Measurements from ENCODE around the gene PCDHGA8. TPM values are rescaled to one million over a fixed set of nuclear protein-coding genes. Genes with fewer than 3 reads are reported as not detected.

The PCDHGA8 gene
- total and polyA plus RNA-seq, 2 of the 13 experiments (the other 11 are each of a cell fraction or from before 2014, with no cell fraction given), result 0.05 to 0.29 TPM

- WGBS (ENCODE audit: low lambda C conversion rate), result 58% methylated on average over 13 of the region's 15 CpGs
- in situ Hi-C loops (cut with HindIII; ENCODE audit: extremely low pct_ligation_motif_present, low pct_unique_long_range_greater_than_20kb), result no loop called here
- TF ChIP-seq TARDBP (CRISPR knock-in tag; IDR thresholded peaks at IDR 0.05), result no peak
- TF ChIP-seq AGO2 (optimal IDR thresholded peaks at IDR 0.05; ENCODE audit: low read depth, low read length), result no peak
- TF ChIP-seq ZFP1 (CRISPR knock-in tag; IDR thresholded peaks at IDR 0.05), result no peak
- no peak for TF ChIP-seq ZNF891 (CRISPR knock-in tag; IDR thresholded peaks at IDR 0.05)
- TF ChIP-seq ZNF10 (CRISPR knock-in tag; IDR thresholded peaks at IDR 0.05; ENCODE audit: borderline replicate concordance, low read depth), result no peak
- TF ChIP-seq FOXC1 (CRISPR knock-in tag; IDR thresholded peaks at IDR 0.05; ENCODE audit: borderline replicate concordance), result no peak
- no peak for TF ChIP-seq TOPORS (CRISPR knock-in tag; IDR thresholded peaks at IDR 0.05)
- TF ChIP-seq SIX1 (CRISPR knock-in tag; IDR thresholded peaks at IDR 0.05; ENCODE audit: borderline replicate concordance), result no peak
- TF ChIP-seq ZNF337 (CRISPR knock-in tag; IDR thresholded peaks at IDR 0.05; ENCODE audit: borderline replicate concordance, low read depth), result no peak
- TF ChIP-seq NFE2L2 (IDR thresholded peaks at IDR 0.05; ENCODE audit: low read length), result no peak
- TF ChIP-seq, protein P1, sequence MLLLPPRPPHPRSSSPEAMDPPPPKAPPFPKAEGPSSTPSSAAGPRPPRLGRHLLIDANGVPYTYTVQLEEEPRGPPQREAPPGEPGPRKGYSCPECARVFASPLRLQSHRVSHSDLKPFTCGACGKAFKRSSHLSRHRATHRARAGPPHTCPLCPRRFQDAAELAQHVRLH (CRISPR knock-in tag; IDR thresholded peaks at IDR 0.05; ENCODE audit: borderline replicate concordance, low read depth), result no peak
- TF ChIP-seq FOXO1 (CRISPR knock-in tag; IDR thresholded peaks at IDR 0.05), result no peak
- no peak for TF ChIP-seq ZNF850 (CRISPR knock-in tag; conservative IDR thresholded peaks at IDR 0.05)
- Histone ChIP-seq H4K20me1 (ENCODE audit: insufficient read depth, low read length) (no peaks in the 10 kb centered on the region), H3K4me3 (replicated peaks in 1 of 3; ENCODE audit: insufficient read depth in 1 of 3, low read depth in 2 of 3, low read length in 3 of 3) (peak overlapping the region in 1 of 3 experiments; percentile 63; a peak in 1 of 6 replicates), H3K4me1 (ENCODE audit: insufficient read depth, low read length) (no peaks in the 10 kb centered on the region), H3K27ac (ENCODE audit: extremely low read length, insufficient read depth, low read length) (no peak overlapping the region), H3K36me3 (replicated peaks in 1 of 2; ENCODE audit: control insufficient read depth in 1 of 2, insufficient read depth in 2 of 2, low read length in 2 of 2) (no peaks in the 10 kb centered on the region), H3K9me3 (ENCODE audit: low read length) (peaks cover 51% of the 10 kb centered on the region), H3K79me2 (ENCODE audit: insufficient read depth, low read length) (no peaks in the 10 kb centered on the region), H3K4me2 (ENCODE audit: low read depth, low read length) (peak overlapping the region; percentile 31), H3K9ac (ENCODE audit: insufficient read depth, low read depth, low read length) (no peak overlapping the region), H2AFZ (ENCODE audit: low read length) (no peak overlapping the region), H3K27me3 (ENCODE audit: control insufficient read depth in 1 of 2, insufficient read depth in 2 of 2, low read length in 2 of 2) (no peaks in the 10 kb centered on the region)
- ATAC-seq (no peak), DNase-seq (ENCODE audit: low spot score) (no peak), FAIRE-seq (no peak)
- no TSS peak for BruUV-seq (replicated peaks)
- CTCF ChIA-PET (ENCODE audit: low intra/inter-chr PET ratio, low total read pairs), result interaction anchor here (1.6 to 1.8 kb wide), 2 partner anchors 164 to 203 kb away, joined by 5 to 10 read pairs; no protein-coding TSS in a partner anchor
- POLR2A ChIA-PET, result interaction anchor here (0.8 kb wide), 1 partner anchor 203 kb away, joined by 4 read pairs; no protein-coding TSS in a partner anchor
- intact Hi-C loops (cut with micrococcal nuclease; ENCODE audit: unreplicated experiment), result no loop called here
Observed at GRCh38 chr5:141360685-141361084, 31.7 kb upstream of the PCDHGA8 start.

Data from HepG2 (cell line).